GM18858 (cell line): ENCODE data around the gene AKAP1.
A peak's percentile ranks its signal among the peaks of the same experiment; 100 is the strongest.

Experiments used
- ATAC-seq: cut with Tn5 transposase; IDR thresholded peaks from one replicate; pipeline ENCODE4 v1.9.1; 2021; ENCODE audit not compliant: unreplicated experiment

The AKAP1 gene, protein sequence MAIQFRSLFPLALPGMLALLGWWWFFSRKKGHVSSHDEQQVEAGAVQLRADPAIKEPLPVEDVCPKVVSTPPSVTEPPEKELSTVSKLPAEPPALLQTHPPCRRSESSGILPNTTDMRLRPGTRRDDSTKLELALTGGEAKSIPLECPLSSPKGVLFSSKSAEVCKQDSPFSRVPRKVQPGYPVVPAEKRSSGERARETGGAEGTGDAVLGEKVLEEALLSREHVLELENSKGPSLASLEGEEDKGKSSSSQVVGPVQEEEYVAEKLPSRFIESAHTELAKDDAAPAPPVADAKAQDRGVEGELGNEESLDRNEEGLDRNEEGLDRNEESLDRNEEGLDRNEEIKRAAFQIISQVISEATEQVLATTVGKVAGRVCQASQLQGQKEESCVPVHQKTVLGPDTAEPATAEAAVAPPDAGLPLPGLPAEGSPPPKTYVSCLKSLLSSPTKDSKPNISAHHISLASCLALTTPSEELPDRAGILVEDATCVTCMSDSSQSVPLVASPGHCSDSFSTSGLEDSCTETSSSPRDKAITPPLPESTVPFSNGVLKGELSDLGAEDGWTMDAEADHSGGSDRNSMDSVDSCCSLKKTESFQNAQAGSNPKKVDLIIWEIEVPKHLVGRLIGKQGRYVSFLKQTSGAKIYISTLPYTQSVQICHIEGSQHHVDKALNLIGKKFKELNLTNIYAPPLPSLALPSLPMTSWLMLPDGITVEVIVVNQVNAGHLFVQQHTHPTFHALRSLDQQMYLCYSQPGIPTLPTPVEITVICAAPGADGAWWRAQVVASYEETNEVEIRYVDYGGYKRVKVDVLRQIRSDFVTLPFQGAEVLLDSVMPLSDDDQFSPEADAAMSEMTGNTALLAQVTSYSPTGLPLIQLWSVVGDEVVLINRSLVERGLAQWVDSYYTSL

DNA sequence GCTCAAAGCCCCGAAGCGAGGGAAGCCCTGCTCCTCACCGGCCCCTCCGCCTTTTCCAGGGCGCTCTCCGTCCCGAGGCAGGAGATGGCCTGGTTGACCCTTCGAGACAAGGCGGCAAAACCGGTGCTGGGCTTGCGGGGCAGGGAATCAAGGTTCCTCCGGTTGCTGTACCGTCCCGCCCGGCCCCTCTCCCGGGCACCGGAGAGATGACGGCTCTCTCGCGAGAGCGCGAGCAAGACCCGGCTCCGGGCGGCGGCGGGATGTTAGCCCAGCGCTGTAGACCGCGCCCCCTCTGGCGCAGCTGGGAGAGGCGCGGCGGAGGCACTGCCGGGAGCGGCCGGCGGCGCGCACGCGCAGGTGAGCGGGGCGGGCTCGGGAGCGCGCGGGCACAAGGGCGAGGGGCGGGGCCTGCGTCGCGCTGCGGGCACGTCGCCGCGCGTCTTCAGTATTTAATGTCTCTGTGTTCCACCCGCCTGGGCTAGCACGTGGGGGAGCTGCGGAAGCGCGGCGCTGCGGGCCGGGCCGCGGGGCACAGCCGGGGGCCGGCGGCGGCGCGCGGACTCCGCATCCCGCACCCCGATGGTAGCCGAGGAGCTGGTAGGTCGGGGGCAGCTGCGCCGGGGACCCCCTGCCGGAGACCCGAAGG is at the start of gene AKAP1:
AKAP1 (plus strand) TSS at position 445 of the 646 bp plus-strand sequence. CDS start 20,219 bp downstream, outside the sequence.
- ATAC-seq = peak; percentile 77

GRCh38 chr17:57035971-57036481 is 49.0 kb upstream of the AKAP1 start:
- no peak for ATAC-seq

DNA sequence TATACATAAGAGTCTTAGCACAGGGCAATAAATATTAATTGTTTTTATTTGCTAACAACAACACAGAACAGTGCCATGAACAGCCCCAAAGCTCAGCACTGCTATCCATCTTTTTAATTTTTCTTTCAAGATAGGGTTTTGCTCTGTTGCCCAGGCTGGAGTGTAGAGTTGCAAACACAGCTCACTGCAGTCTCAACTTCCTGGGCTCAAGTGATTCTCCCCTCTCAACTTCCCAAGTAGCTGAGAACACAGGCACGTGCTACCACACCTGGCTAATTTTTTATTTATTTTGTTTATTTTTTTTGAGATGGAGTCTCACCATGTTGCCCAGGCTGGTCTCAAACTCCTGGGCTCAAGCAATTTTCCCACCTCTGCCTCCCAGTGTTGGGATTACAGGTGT is 47.6 kb upstream of the AKAP1 start:
- no peak for ATAC-seq

GRCh38 chr17:57038486-57038885 is 46.6 kb upstream of the AKAP1 start:
- no peak for ATAC-seq

DNA sequence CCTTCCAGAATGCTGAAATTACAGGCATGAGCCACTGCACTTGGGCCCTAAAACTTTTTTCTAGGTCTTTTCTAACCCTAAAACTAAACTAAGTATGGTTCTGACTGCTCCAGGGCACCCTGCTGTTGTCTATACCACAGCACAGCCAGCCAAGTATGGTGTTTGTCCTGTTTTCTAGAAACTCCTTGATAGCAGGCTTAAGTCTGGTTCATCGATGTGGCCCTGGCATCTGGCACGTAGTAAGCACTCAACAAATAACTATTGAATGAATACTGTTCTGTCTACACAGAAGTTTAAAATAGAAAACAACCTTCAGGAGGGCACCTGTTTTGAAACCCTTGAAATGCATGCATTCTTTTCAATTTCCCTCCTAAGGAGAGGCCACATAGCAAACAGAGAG is 44.5 kb upstream of the AKAP1 start:
- no peak for ATAC-seq

- ATAC-seq = no peak
Measured at GRCh38 chr17:57043276-57043675, 41.8 kb upstream of the AKAP1 start.

DNA sequence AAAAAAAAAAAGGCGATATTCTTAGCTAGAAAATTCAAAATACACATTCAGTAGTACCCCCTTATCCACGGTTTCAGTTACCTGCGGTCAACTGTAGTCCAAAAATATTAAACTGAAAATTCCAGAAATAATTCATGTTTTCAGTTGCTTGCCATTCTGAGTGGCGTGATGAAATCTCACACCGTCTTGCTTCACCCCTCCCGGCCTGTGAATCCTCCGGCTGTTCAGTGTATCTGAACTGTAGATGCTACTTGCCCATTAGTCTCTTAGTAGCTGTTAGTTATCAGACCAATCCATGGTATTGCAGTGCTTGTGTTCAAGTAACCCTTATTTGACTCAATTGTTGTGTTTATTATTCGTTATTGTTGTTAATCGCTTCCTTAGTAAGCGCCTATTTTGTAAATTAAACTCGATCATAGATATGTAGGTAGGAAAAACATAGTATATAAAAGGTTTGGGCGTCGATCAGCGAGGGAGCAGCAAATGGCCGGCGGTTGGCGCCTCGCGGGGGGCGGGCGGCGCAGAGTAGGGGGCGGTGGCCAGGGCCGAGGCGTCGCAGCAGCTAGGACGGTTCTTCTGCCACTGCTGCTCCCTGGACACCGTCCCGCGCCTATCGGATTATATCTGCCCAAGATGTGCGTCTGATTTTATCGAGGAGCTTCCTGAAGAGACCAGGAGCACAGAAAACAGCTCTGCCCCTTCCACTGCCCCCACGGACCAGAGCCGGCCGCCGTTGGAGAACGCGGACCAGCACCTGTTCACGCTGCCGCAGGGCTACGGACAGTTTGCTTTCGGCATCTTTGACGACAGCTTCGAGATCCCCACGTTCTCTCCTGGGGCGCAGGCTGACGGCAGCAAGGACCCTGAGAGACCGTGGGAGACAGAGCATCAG is 39.8 kb upstream of the AKAP1 start:
- no peak for ATAC-seq

GRCh38 chr17:57045868-57046704 is 39.0 kb upstream of the AKAP1 start:
- ATAC-seq = no peak

DNA sequence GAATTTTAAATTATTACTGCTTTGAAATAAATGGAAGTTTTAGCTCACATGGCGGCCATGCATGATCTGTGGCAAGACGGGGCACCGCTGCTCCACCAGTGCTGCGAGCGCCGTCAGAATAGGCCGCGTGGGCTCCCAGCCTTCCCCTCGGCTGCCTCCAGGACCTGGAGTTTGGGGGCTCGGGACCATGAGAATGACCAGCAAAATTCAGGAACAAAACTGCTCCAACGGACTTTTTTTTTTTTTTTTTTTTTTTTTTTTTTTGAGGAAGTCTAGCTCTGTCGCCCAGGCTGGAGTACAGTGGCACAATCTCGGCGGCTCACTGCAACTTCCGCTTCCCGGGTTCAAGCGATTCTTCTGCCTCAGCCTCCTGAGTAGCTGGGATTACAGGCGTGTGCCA is 38.3 kb upstream of the AKAP1 start:
- ATAC-seq = no peak

DNA sequence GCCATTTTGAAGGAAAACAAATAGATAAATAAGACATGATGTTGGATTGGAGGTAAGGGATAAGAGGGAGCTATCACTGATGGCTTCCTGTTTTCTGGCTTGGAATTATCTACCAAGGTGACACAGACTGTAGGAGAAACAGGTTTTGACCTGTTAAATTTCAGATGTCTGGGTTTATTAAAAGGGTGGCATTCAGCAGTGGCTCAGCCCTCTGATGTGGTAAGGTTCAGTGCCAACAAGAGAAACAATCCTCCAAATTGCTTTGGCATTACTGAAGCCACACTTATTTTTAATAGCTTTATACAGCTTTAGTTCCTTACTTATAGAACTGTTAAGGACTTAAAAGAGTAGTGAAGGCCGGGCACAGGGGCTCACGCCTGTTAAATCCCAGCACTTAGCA is 37.0 kb upstream of the AKAP1 start:
- no peak for ATAC-seq

- no peak for ATAC-seq
Measured at GRCh38 chr17:57050306-57050705, 34.7 kb upstream of the AKAP1 start.

- no peak for ATAC-seq
Measured at GRCh38 chr17:57051886-57052361, 33.1 kb upstream of the AKAP1 start.

GRCh38 chr17:57062865-57063264 is 22.2 kb upstream of the AKAP1 start:
- ATAC-seq = no peak

DNA sequence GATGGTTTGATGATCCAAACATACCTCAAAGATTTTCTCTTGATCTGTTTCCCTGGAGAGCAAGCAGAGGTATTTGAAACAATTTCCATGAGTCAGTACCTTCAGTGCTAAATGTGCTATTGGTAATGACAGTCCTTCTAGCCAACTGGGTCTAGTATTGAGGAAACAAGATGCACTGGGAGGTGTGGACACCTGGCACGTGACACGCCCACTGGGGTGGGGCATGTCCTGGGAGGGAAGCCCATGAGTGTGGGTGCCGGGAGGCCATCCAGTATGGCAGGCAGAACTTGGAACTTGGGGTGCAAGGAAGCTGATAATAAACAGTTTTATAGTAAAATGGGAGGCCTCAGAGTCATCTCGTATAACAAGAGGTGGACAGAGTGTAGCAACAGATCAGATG is 17.9 kb upstream of the AKAP1 start:
- no peak for ATAC-seq

GRCh38 chr17:57067781-57068180 is 17.3 kb upstream of the AKAP1 start:
- ATAC-seq = no peak

GRCh38 chr17:57068222-57068658 is 16.8 kb upstream of the AKAP1 start:
- no peak for ATAC-seq

DNA sequence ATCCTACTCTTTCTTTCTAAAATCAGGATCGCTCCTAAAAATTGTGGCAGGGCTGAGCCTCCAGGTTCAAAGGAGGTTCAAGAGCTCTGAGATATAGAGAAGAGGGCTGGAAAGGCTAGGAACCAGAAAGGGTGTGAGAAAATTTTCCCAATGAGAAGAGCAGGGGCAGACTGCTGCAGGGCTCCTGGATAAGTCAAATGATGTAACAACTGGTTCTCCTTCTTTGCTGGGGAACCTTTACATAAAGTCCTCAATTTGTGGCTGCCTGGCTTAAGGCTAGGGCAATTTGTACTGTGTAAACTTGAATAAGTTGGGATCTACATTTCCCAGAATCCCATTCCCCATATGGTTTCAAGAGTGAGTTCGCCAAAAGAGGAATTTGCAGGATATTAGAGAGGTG is 16.3 kb upstream of the AKAP1 start:
- ATAC-seq = no peak

GRCh38 chr17:57071991-57072944 is 12.8 kb upstream of the AKAP1 start:
- ATAC-seq = no peak
